Panc1 (cell line): ENCODE results near the gene FADS2. TPM values are rescaled to one million over a fixed set of nuclear protein-coding genes. Genes with fewer than 3 reads are reported as not detected.

Experiments used
- ATAC-seq: fragments of 200-7000 bp; cut with Tn5 transposase; 2 replicates; pipeline ENCODE4 v1.9.1; 2020; ENCODE audit warnings: mild to moderate bottlenecking, moderate library complexity
- BruUV-seq: library from RNA; stranded (reverse); fragments of 400-500 nt; replicated peaks from 2 replicates; lab custom pipeline; 2021; lab: Mats Ljungman, UMichigan
- CTCF ChIA-PET: fragments of 300-600 bp; sonication (Branson Sonifier 250); formaldehyde crosslinking; loops from one replicate; lab custom pipeline; 2022; ENCODE audit warnings: antibody characterized with exemption; lab: Charles Lee
- POLR2A ChIA-PET: fragments of 300-600 bp; sonication (Branson Sonifier 250); formaldehyde crosslinking; loops from one replicate; lab custom pipeline; 2022; ENCODE audit warnings: antibody characterized with exemption; lab: Charles Lee
- DNase-seq: peaks from one replicate; pipeline ENCODE4 v3.0.0-alpha.2; 2010; ENCODE audit warnings: low read depth, low spot score
- H3K27ac ChIP-seq: 2 replicates; pipeline ENCODE4 v1.5.1; 2011; ENCODE audit warnings: mild to moderate bottlenecking, low read length, inconsistent platforms
- H3K27me3 ChIP-seq: fragments of 200-500 bp; sonication (Bioruptor generic); 2 replicates; pipeline ENCODE4 v1.6.0; 2014; ENCODE audit warnings: low read length, inconsistent platforms; ENCODE audit not compliant: control insufficient read depth, insufficient read depth
- H3K36me3 ChIP-seq: fragments of 200-500 bp; sonication (Bioruptor generic); 2 replicates; pipeline ENCODE4 v1.5.1; 2014; ENCODE audit warnings: inconsistent platforms, mild to moderate bottlenecking, low read length, moderate library complexity; ENCODE audit not compliant: control insufficient read depth, insufficient read depth
- H3K4me1 ChIP-seq: 2 replicates; pipeline ENCODE4 v1.5.1; 2011; ENCODE audit warnings: inconsistent platforms, mild to moderate bottlenecking, low read length, moderate library complexity; ENCODE audit not compliant: control insufficient read depth, insufficient read depth
- H3K4me3 ChIP-seq, 2 experiments: 2 replicates each; pipeline ENCODE4 v1.5.1; 2011 to 2012; ENCODE audit warnings: low read depth in 2 of 2, low read length in 2 of 2, mild to moderate bottlenecking in 2 of 2, inconsistent platforms in 1 of 2, moderate library complexity in 1 of 2
- H3K9me3 ChIP-seq: fragments of 200-500 bp; sonication (Bioruptor generic); 2 replicates; pipeline ENCODE4 v1.5.1; 2014; ENCODE audit warnings: low read depth, mild to moderate bottlenecking, inconsistent platforms, low read length, moderate library complexity; ENCODE audit not compliant: control insufficient read depth, insufficient read depth
- POLR2AphosphoS5 ChIP-seq: IDR thresholded peaks from 2 replicates; pipeline ENCODE4 v1.6.1; 2012; ENCODE audit warnings: mild to moderate bottlenecking, low read depth, low read length, moderate library complexity
- SIN3A ChIP-seq: IDR thresholded peaks from 2 replicates; pipeline ENCODE4 v1.6.1; 2012; ENCODE audit warnings: low read depth, mild to moderate bottlenecking, low read length, moderate library complexity, borderline replicate concordance; ENCODE audit not compliant: insufficient read depth
- TCF7L2 ChIP-seq: IDR thresholded peaks from 2 replicates; pipeline ENCODE4 v1.6.1; 2011; ENCODE audit warnings: mild to moderate bottlenecking, low read depth, low read length, inconsistent platforms
- in situ Hi-C: cut with HindIII; loops from 2 replicates; pipeline ENCODE4 v1.10.0; 2016; ENCODE audit warnings: low sequenced_read_pairs, low pct_unique_long_range_greater_than_20kb
- intact Hi-C: fragments of 100-400 bp; cut with micrococcal nuclease; formaldehyde crosslinking; loops from one replicate; pipeline ENCODE4 v1.10.0; 2022; ENCODE audit not compliant: unreplicated experiment
- total RNA-seq: library from RNA; stranded (reverse); gene quantifications from one replicate; pipeline ENCODE4 v1.2.1, GENCODE V29; 2021; ENCODE audit not compliant: unreplicated experiment
- TF ChIP-seq, protein P1 (sequence below): fragments of 450-650 bp; IDR thresholded peaks from 2 replicates; pipeline ENCODE4 v1.5.1; 2017; ENCODE audit warnings: mild to moderate bottlenecking
- TF ChIP-seq, protein P2 (sequence below), 2 experiments: IDR thresholded peaks; 2 replicates each; pipeline ENCODE4 v1.6.1; 2011 to 2012; ENCODE audit warnings: low read depth in 2 of 2, control low read depth in 1 of 2, low read length in 1 of 2, mild to moderate bottlenecking in 1 of 2, moderate library complexity in 1 of 2; ENCODE audit not compliant: insufficient read depth in 1 of 2

Gene FADS2
- total RNA-seq, 1 experiment from 2014 or later: 679 TPM

DNA sequence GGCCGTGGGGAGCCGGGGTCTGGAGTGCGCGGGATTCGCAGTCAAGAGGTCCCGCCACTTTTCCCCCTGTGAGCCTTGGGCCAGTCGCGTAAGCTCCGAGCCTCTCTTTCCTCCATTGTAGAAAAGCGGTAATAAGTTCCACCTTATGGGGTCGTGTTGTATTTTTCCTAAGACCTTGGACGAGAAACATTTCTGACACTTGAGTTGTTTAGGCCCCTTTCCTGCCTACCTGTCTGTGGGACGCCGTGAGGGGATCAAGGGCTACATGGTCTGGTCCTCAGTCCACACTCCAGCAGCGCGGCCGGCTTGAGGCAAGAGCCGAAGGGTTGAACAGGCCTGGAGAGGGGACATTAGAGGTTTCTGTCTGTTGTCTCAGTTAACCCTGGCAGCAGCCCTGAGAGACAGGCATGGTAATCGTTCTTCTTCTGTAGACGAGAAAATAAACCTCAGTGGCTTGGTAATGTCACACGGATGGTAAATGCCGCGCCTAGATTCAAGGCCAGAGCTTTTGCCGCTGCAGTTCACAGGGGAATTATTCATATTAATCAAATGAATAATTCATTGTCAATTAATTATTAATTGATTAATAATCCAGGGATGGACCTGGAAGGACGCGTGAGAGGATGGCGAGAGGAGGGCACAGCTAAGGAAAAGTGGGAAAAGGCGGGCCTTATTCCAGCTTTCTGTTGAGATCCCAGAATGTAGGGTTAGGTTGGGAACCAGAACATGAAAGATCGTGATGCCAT is 34.8 kb upstream of the FADS2 start:
- CTCF ChIA-PET: no interaction called here
- POLR2A ChIA-PET: interaction anchor here (0.6 to 1.4 kb wide), 3 partner anchors 22 to 426 kb away, joined by 3 to 4 read pairs (median 3); no protein-coding TSS in a partner anchor
- no peaks in the 10 kb centered on the region for H3K27me3 ChIP-seq
- H3K9me3 ChIP-seq: no peaks in the 10 kb centered on the region
- peak overlapping the region; percentile 99 for H3K4me3 ChIP-seq
- TF ChIP-seq POLR2AphosphoS5 (no peak), TCF7L2 (no peak), SIN3A (no peak)
- TF ChIP-seq, protein P1, sequence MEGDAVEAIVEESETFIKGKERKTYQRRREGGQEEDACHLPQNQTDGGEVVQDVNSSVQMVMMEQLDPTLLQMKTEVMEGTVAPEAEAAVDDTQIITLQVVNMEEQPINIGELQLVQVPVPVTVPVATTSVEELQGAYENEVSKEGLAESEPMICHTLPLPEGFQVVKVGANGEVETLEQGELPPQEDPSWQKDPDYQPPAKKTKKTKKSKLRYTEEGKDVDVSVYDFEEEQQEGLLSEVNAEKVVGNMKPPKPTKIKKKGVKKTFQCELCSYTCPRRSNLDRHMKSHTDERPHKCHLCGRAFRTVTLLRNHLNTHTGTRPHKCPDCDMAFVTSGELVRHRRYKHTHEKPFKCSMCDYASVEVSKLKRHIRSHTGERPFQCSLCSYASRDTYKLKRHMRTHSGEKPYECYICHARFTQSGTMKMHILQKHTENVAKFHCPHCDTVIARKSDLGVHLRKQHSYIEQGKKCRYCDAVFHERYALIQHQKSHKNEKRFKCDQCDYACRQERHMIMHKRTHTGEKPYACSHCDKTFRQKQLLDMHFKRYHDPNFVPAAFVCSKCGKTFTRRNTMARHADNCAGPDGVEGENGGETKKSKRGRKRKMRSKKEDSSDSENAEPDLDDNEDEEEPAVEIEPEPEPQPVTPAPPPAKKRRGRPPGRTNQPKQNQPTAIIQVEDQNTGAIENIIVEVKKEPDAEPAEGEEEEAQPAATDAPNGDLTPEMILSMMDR: no peak
- TF ChIP-seq, protein P2, sequence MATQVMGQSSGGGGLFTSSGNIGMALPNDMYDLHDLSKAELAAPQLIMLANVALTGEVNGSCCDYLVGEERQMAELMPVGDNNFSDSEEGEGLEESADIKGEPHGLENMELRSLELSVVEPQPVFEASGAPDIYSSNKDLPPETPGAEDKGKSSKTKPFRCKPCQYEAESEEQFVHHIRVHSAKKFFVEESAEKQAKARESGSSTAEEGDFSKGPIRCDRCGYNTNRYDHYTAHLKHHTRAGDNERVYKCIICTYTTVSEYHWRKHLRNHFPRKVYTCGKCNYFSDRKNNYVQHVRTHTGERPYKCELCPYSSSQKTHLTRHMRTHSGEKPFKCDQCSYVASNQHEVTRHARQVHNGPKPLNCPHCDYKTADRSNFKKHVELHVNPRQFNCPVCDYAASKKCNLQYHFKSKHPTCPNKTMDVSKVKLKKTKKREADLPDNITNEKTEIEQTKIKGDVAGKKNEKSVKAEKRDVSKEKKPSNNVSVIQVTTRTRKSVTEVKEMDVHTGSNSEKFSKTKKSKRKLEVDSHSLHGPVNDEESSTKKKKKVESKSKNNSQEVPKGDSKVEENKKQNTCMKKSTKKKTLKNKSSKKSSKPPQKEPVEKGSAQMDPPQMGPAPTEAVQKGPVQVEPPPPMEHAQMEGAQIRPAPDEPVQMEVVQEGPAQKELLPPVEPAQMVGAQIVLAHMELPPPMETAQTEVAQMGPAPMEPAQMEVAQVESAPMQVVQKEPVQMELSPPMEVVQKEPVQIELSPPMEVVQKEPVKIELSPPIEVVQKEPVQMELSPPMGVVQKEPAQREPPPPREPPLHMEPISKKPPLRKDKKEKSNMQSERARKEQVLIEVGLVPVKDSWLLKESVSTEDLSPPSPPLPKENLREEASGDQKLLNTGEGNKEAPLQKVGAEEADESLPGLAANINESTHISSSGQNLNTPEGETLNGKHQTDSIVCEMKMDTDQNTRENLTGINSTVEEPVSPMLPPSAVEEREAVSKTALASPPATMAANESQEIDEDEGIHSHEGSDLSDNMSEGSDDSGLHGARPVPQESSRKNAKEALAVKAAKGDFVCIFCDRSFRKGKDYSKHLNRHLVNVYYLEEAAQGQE (IDR thresholded peaks at IDR 0.05; ENCODE audit: insufficient read depth in 1 of 2, low read depth in 2 of 2, low read length in 1 of 2): no peak
- H3K4me1 ChIP-seq: peaks cover 9% of the 10 kb centered on the region
- H3K27ac ChIP-seq: peak overlapping the region; percentile 99
- intact Hi-C loops (no loop called here), in situ Hi-C loops (no loop called here)
- BruUV-seq: TSS peak; percentile 83
- ATAC-seq: peak; percentile 64
- no peak for DNase-seq
- peaks cover 7% of the 10 kb centered on the region; the same call in 1 of the 2 replicates for H3K36me3 ChIP-seq

DNA sequence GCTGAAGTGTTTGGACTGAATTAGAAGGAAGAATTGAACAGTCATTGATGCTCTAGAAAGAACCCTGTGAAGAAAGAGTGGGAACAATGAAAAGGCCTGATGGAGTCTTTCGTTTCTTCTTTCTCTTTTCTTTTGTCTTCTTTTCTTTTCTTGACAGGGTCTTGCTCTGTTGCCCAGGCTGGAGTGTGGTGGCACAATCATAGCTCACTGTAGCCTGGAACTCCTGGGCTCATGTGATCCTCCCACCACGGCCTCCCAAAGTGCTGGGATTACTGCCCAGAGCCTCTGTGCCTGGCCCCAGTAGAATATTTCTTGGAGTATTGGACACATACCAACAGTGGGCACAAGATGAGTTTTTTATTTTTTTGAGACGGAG is 34.3 kb upstream of the FADS2 start:
- BruUV-seq: no TSS peak
- Histone ChIP-seq H3K4me1 (peaks cover 9% of the 10 kb centered on the region), H3K36me3 (peaks cover 7% of the 10 kb centered on the region; the same call in 1 of the 2 replicates), H3K4me3 (peak overlapping the region; percentile 99), H3K27me3 (no peaks in the 10 kb centered on the region), H3K9me3 (no peaks in the 10 kb centered on the region), H3K27ac (peak overlapping the region; percentile 99)
- no peak for ATAC-seq
- intact Hi-C loops: no loop called here
- no peak for DNase-seq
- ChIA-PET CTCF (no interaction called here), POLR2A (interaction anchor here (1.4 kb wide), 1 partner anchor 22 kb away, joined by 3 read pairs; no protein-coding TSS in a partner anchor)
- TF ChIP-seq, protein P1: no peak
- TF ChIP-seq TCF7L2 (no peak), POLR2AphosphoS5 (no peak), SIN3A (no peak)
- TF ChIP-seq, protein P2 (IDR thresholded peaks at IDR 0.05; ENCODE audit: insufficient read depth in 1 of 2, low read depth in 2 of 2, low read length in 1 of 2): no peak
- in situ Hi-C loops: no loop called here
